Stimulated activated CD8-positive, alpha-beta memory T cell treated with anti-CD3 and anti-CD28 coated beads, Interleukin-4, amount 100 ng/mL, for 24 hours (primary cell): ENCODE results near the gene MAT2A.
"Not testable (repeated sequence)": the region's sequence is repeated elsewhere in the genome, so short reads cannot be mapped to it uniquely, and the experiment has no call there.

Experiments
- DNase-seq: peaks from one replicate; pipeline ENCODE4 v3.0.0-alpha.2; 2020; ENCODE audit warnings: low read depth

Gene MAT2A

DNA sequence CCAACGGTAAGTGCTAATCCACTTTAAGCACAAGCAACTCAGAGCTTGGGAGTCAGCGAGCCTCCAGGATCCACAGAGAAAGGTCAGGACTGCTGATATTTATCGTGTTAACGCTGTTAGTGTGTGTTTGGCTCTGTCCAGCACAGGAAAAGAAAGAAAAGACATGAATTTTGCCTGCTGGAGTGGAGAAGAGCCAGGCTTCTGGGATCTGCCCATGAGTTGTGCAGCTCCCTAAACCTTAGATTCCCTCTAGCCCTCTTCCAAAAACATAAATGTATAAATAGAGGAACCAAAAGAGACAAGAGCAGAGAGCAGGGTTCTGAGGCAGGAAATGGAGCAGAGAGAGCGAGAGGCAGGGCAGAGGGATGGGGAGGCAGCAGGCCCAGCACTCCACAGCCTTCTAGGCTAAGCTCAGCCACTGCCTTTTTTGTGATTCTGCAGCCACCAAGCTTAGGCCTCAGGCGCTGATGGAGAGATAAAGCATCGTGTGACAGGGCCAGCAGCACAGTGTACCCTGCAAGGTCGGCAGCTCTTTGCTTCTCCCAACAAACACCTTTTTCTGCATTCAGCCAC lies 14.5 kb upstream of the MAT2A start:
- no peak for DNase-seq

- no peak for DNase-seq
These were observed 13.9 kb upstream of the MAT2A start for GRCh38 chr2:85525029-85525428.

- DNase-seq: no peak
These were observed 13.4 kb upstream of the MAT2A start for GRCh38 chr2:85525567-85525966.

DNA sequence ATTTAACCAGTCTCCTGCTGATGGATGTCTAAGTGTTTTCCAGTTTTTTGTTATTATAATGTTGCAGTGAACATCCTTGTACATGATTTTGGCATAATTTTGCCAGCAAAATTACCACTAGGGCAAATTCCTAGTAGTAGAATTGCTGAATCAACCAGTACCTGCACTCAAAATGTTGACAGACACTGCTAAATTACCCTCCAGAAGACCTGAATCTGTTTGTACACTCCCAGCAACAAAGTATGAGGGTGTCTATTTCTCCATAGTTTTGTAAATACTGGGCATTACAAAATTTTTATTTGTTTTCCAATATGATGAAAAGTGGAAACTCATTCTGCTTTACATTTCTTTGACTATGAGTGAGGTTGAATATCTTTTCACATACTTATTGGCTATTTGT lies 11.2 kb upstream of the MAT2A start:
- no peak for DNase-seq

DNA sequence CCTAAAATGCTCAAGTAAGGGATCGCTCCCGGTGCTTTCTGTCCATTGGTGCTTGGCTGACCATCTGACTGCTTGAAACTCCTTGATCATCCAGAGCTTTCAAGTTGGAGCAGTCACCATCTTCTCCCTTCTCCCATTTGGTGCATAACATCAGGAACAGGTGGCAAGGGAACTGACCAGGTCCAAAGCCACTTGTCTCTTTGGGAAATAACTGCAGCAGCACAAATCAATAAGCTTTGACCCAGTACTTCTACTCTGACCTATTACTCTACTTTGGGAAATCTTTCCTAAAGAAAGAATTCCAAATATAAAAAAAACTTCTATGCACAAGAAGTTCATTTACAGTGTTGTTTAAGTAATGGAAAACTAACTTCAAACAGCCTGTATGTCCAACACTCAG lies 10.6 kb upstream of the MAT2A start:
- DNase-seq: no peak

DNA sequence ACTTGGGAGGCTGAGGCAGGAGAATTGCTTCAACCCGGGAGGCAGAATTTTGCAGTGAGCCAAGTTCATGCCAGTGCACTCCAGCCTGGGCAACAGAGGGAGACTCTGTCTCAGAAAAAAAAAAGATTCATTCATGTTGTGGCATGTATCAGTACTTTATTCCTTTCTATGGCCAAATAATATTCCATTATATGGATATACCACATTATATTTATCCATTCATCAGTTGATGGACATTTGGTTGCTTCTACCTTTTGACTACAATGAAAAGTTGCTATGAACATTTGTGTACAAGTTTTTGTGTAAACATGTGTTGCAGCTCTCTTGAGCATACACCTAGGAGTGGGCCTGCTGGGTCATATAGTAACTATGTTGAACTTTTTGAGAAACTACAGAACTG lies 9.2 kb upstream of the MAT2A start:
- no peak for DNase-seq

- no peak for DNase-seq
These were observed 7.4 kb upstream of the MAT2A start for GRCh38 chr2:85531589-85531988.

DNA sequence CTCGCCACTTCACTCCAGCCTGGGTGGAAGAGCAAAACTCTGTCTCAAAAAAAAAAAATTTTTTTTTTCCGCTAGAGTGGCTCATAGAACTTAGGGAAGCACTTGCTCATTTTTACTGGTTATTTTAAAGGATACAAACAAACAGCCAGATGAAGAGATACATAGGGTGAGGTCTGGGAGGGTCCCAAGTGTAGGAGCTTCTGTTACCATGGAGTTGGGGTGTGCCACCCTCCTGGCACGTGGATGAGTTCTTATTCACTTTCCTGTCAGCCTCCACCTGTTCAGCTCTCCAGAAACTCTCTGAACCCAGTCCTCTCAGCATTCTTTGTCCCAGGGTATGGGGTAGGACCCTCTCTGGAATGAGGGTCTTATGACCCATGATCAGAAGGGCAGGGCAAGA lies 4.9 kb upstream of the MAT2A start:
- DNase-seq: no peak

- no peak for DNase-seq
These were observed 4.1 kb upstream of the MAT2A start for GRCh38 chr2:85534881-85535280.

- no peak for DNase-seq
These were observed 2.5 kb upstream of the MAT2A start for GRCh38 chr2:85536479-85536878.

- DNase-seq: no peak
These were observed 1.1 kb upstream of the MAT2A start for GRCh38 chr2:85537600-85538506.

GRCh38 chr2:85539361-85540132 lies 579 bp downstream of the MAT2A start:
- peak; percentile 64 for DNase-seq

DNA sequence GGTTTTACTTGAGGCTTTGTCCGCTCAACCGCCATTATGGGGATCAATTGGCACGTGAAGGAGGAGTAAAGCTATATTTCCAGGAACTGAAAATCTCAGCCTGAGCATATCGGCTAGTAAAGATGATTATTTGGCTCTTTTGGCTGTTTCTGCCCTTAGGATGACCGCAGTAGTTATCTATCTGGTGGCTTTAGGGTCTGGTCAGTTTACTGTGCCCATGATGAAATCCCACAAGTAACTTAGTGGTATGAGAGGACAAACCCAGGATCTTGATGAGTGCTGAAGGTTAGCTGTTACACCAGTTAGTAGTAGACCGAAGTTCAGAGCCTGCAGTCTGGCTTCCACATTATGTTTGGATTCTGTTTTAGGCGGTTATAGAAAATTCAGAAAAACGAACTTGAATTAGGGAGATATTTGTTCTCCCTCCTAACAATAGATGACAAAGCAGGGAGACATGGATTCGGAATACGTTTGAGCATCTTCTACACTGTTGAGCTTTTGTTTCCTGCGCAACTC lies 1.2 kb downstream of the MAT2A start:
- DNase-seq: no peak

DNA sequence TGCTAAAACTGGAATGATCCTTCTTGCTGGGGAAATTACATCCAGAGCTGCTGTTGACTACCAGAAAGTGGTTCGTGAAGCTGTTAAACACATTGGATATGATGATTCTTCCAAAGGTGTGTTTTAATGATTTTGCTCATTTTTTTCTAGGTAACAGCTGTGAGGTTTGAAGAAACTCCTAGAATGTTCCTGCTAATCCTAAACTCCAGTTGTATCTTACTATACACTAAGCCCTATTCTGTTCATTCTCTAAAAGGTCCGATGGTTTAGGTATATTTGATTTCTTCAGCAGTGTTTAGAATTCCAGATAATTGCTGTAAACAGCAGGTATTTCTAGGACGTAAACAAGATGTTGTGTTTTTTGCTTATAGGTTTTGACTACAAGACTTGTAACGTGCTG lies 2.3 kb downstream of the MAT2A start:
- DNase-seq: no peak

DNA sequence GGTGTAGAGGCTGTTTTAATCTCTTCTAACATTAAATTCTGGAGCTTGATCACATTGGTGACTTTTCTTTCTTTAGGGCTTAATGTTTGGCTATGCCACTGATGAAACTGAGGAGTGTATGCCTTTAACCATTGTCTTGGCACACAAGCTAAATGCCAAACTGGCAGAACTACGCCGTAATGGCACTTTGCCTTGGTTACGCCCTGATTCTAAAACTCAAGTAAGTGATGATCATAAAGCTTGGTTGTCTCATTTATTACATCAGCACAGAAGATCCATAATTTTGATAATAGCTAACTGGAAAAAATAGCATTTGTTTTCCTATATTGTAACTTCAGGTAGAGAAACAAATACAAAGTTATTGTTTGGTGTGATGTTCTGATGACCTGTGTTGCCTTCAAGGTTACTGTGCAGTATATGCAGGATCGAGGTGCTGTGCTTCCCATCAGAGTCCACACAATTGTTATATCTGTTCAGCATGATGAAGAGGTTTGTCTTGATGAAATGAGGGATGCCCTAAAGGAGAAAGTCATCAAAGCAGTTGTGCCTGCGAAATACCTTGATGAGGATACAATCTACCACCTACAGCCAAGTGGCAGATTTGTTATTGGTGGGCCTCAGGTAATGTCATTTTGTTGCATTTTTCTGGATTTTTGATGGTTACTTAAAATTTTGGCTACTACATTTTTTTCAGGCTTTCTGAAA lies 2.9 kb downstream of the MAT2A start:
- no peak for DNase-seq

GRCh38 chr2:85542777-85543176 lies 3.8 kb downstream of the MAT2A start:
- DNase-seq: no peak

DNA sequence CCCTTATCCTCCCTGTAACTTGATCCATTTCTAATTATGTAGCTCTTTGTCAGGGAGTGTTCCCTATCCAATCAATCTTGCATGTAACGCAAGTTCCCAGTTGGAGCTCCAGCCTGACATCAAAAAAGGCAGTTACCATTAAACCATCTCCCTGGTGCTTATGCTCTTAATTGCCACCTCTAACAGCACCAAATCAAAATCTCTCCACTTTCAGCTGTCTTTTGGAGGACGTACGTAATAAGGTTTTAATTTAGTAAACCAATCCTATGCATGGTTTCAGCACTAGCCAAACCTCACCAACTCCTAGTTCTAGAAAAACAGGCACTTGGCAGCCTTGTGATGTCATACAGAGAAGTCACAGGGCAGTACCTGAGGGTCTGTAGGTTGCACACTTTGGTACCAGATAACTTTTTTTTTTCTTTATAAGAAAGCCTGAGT lies 5.3 kb downstream of the MAT2A start:
- not testable (repeated sequence) for DNase-seq

GRCh38 chr2:85544915-85545779 lies 6.2 kb downstream of the MAT2A start:
- DNase-seq: not testable (repeated sequence)

GRCh38 chr2:85545780-85546240 lies 6.8 kb downstream of the MAT2A start:
- DNase-seq: no peak

GRCh38 chr2:85547089-85547858 lies 8.3 kb downstream of the MAT2A start:
- DNase-seq: no peak
